OCI-LY1 (cell line): ENCODE data around the gene RNASE8.

ENCODE experiments used
- H2AFZ ChIP-seq: fragments of 200-600 bp; sonication (generic), shearing (Covaris generic); 2 replicates; pipeline ENCODE4 v1.6.0; 2014; ENCODE audit warnings: antibody characterized with exemption, mild to moderate bottlenecking, low read length
- H3F3A ChIP-seq: fragments of 200-600 bp; sonication (generic), shearing (Covaris generic); 2 replicates; pipeline ENCODE4 v1.6.0; 2014; ENCODE audit warnings: mild to moderate bottlenecking, antibody characterized with exemption, low read length, moderate library complexity; ENCODE audit not compliant: insufficient read depth
- H3K27ac ChIP-seq: fragments of 200-600 bp; sonication (generic); 2 replicates; pipeline ENCODE4 v1.5.1; 2014; ENCODE audit warnings: low read length, mixed run types, mild to moderate bottlenecking, low read depth; ENCODE audit not compliant: poor library complexity, severe bottlenecking
- H3K27me3 ChIP-seq: fragments of 200-600 bp; sonication (generic); 2 replicates; pipeline ENCODE4 v1.6.0; 2014; ENCODE audit warnings: antibody characterized with exemption, mild to moderate bottlenecking, low read length, moderate library complexity; ENCODE audit not compliant: insufficient read depth
- H3K36me3 ChIP-seq: fragments of 200-600 bp; sonication (generic); 2 replicates; pipeline ENCODE4 v1.6.1; 2014; ENCODE audit warnings: mild to moderate bottlenecking, antibody characterized with exemption, low read length, moderate library complexity, mixed read lengths; ENCODE audit not compliant: insufficient read depth
- H3K4me1 ChIP-seq: fragments of 200-600 bp; sonication (generic); 2 replicates; pipeline ENCODE4 v1.5.1; 2014; ENCODE audit warnings: mild to moderate bottlenecking, low read length, moderate library complexity; ENCODE audit not compliant: insufficient read depth, severe bottlenecking
- H3K4me2 ChIP-seq: fragments of 200-600 bp; sonication (generic), shearing (Covaris generic); 2 replicates; pipeline ENCODE4 v1.6.1; 2014; ENCODE audit warnings: low read length
- H3K4me3 ChIP-seq: fragments of 200-600 bp; sonication (generic); 2 replicates; pipeline ENCODE4 v1.5.1; 2014; ENCODE audit warnings: low read length, low read depth, mild to moderate bottlenecking, mixed read lengths; ENCODE audit not compliant: poor library complexity, severe bottlenecking
- H3K79me2 ChIP-seq: fragments of 200-600 bp; shearing (Covaris generic); 2 replicates; pipeline ENCODE4 v1.6.1; 2016; ENCODE audit warnings: mixed run types, low read length, mixed read lengths; ENCODE audit not compliant: insufficient read depth
- H3K9ac ChIP-seq: fragments of 200-600 bp; sonication (generic), shearing (Covaris generic); 2 replicates; pipeline ENCODE4 v1.6.1; 2014; ENCODE audit warnings: mild to moderate bottlenecking, low read length, mixed read lengths
- H3K9me2 ChIP-seq: fragments of 200-600 bp; sonication (generic), shearing (Covaris generic); 2 replicates; pipeline ENCODE4 v1.6.1; 2014; ENCODE audit warnings: low read depth, mild to moderate bottlenecking, low read length, mixed read lengths
- H3K9me3 ChIP-seq: fragments of 200-600 bp; shearing (Covaris generic); 2 replicates; pipeline ENCODE4 v1.6.1; 2014; ENCODE audit warnings: low read length, mixed read lengths
- H4K20me1 ChIP-seq: fragments of 200-600 bp; sonication (generic), shearing (Covaris generic); 2 replicates; pipeline ENCODE4 v1.6.0; 2016; ENCODE audit warnings: mild to moderate bottlenecking, low read length; ENCODE audit not compliant: insufficient read depth
- EZH2 ChIP-seq: fragments of 200-600 bp; sonication (generic), shearing (Covaris generic); IDR thresholded peaks from 2 replicates; pipeline ENCODE4 v1.8.0; 2017; ENCODE audit warnings: borderline replicate concordance, mixed run types, mild to moderate bottlenecking, antibody characterized with exemption, low read length, moderate library complexity, mixed read lengths
- TF ChIP-seq, protein P1 (sequence below): fragments of 200-600 bp; sonication (generic), shearing (Covaris generic); IDR thresholded peaks from 2 replicates; pipeline ENCODE4 v1.5.1; 2017; ENCODE audit warnings: mild to moderate bottlenecking, antibody characterized with exemption, low read length, moderate library complexity, mixed read lengths

RNASE8 gene

GRCh38 chr14:21075719-21076437 is 18.3 kb downstream of the RNASE8 start:
- TF ChIP-seq EZH2 = no peak
- TF ChIP-seq, protein P1, sequence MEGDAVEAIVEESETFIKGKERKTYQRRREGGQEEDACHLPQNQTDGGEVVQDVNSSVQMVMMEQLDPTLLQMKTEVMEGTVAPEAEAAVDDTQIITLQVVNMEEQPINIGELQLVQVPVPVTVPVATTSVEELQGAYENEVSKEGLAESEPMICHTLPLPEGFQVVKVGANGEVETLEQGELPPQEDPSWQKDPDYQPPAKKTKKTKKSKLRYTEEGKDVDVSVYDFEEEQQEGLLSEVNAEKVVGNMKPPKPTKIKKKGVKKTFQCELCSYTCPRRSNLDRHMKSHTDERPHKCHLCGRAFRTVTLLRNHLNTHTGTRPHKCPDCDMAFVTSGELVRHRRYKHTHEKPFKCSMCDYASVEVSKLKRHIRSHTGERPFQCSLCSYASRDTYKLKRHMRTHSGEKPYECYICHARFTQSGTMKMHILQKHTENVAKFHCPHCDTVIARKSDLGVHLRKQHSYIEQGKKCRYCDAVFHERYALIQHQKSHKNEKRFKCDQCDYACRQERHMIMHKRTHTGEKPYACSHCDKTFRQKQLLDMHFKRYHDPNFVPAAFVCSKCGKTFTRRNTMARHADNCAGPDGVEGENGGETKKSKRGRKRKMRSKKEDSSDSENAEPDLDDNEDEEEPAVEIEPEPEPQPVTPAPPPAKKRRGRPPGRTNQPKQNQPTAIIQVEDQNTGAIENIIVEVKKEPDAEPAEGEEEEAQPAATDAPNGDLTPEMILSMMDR = no peak
- no peaks in the 10 kb centered on the region for H3K9me3 ChIP-seq
- no peak overlapping the region for H2AFZ ChIP-seq
- no peaks in the 10 kb centered on the region for H3F3A ChIP-seq
- H3K9me2 ChIP-seq = no peaks in the 10 kb centered on the region
- H3K4me1 ChIP-seq = peaks cover 10% of the 10 kb centered on the region
- no peaks in the 10 kb centered on the region for H4K20me1 ChIP-seq
- no peak overlapping the region for H3K9ac ChIP-seq
- H3K36me3 ChIP-seq = no peaks in the 10 kb centered on the region
- H3K27me3 ChIP-seq = no peaks in the 10 kb centered on the region
- H3K4me3 ChIP-seq = no peak overlapping the region
- no peak overlapping the region for H3K27ac ChIP-seq
- H3K79me2 ChIP-seq = no peaks in the 10 kb centered on the region
- H3K4me2 ChIP-seq = no peak overlapping the region

- H3K36me3 ChIP-seq = no peaks in the 10 kb centered on the region
- no peaks in the 10 kb centered on the region for H3F3A ChIP-seq
- no peak overlapping the region for H3K4me2 ChIP-seq
- H4K20me1 ChIP-seq = no peaks in the 10 kb centered on the region
- TF ChIP-seq, protein P1 = no peak
- no peak for TF ChIP-seq EZH2
- H3K9ac ChIP-seq = no peak overlapping the region
- H2AFZ ChIP-seq = no peak overlapping the region
- H3K9me2 ChIP-seq = no peaks in the 10 kb centered on the region
- H3K27me3 ChIP-seq = peaks cover 6% of the 10 kb centered on the region; the same call in 1 of the 2 replicates
- no peaks in the 10 kb centered on the region for H3K79me2 ChIP-seq
- H3K9me3 ChIP-seq = no peaks in the 10 kb centered on the region
- H3K27ac ChIP-seq = no peak overlapping the region
- H3K4me3 ChIP-seq = no peak overlapping the region
- no peaks in the 10 kb centered on the region for H3K4me1 ChIP-seq
Observed at GRCh38 chr14:21077672-21078071, 20.1 kb downstream of the RNASE8 start.

- H3K27me3 ChIP-seq = peaks cover 9% of the 10 kb centered on the region; the same call in 1 of the 2 replicates
- no peak overlapping the region for H3K4me2 ChIP-seq
- no peak overlapping the region for H3K9ac ChIP-seq
- H3K9me3 ChIP-seq = no peaks in the 10 kb centered on the region
- no peak overlapping the region for H3K27ac ChIP-seq
- no peak for TF ChIP-seq EZH2
- TF ChIP-seq, protein P1 = no peak
- no peaks in the 10 kb centered on the region for H3K9me2 ChIP-seq
- no peak overlapping the region for H3K4me3 ChIP-seq
- H3K79me2 ChIP-seq = no peaks in the 10 kb centered on the region
- no peaks in the 10 kb centered on the region for H4K20me1 ChIP-seq
- H3K36me3 ChIP-seq = no peaks in the 10 kb centered on the region
- H3K4me1 ChIP-seq = no peaks in the 10 kb centered on the region
- H3F3A ChIP-seq = no peaks in the 10 kb centered on the region
- no peak overlapping the region for H2AFZ ChIP-seq
Observed at GRCh38 chr14:21078287-21078686, 20.7 kb downstream of the RNASE8 start.
